ENCODE data around the gene SLC9A3.

Gene SLC9A3

DNA sequence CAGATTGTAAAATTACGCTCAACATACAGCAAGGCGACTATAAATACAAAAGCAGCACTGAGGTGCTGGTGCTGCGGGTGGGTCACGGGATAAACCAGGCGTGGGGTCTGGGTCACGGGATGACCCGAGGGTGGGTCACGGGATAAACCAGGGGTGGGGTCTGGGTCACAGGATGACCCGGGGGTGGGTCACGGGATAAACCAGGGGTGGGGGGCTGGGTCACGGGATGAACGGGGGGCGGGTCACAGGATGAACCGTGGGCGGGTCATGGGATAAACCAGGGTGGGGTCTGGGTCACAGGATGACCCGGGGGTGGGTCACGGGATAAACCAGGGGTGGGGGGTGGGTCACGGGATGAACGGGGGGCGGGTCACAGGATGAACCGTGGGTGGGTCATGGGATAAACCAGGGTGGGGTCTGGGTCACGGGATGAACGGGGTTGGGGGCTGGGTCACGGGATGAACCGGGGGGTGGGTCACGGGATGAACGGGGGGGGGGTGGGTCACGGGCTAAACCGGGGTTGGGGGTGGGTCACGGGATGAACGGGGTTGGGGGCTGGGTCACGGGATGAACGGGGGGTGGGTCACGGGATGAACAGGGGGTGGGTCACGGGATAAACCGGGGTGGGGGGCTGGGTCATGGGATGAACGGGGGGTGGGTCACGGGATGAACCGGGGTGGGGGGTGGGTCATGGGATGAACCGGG lies 30.2 kb upstream of the SLC9A3 start:
- DNase-seq = no peak

DNA sequence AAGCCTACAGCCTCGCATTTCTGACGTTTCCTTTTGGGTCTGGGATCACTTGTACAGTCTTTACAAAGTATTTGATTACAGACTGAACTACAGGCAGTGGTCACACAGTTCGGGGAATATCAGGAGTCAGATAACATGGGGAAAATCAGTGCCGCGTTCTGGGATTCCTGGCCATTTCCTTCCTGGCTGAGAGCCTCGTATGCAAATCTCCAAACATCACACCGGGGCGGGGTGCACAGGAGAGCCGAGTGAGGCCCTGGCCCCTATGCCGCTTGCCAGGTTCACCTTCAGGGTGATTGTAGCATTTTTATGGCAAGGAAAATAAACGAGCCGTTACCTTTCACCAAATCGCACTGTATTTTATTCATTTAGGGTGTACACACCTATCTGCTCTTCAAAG lies 29.6 kb upstream of the SLC9A3 start:
- no peak for DNase-seq

DNA sequence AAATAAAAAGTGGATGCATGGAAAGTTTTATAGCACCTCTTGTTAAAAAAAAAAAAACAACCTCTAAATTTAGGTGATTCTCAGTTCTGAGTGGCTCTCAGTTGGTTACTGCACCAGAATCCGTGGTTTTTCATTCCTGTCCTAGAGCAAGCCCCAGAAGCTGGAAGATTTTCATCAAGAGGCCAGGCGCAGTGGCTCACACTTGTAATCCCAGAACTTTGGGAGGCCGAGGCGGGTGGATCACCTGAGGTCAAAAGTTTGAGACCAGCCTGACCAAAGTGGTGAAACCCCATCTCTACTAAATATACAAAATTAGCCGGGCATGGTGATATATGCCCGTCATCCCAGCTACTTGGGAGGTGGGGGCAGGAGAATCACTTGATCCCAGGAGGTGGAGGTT lies 27.2 kb upstream of the SLC9A3 start:
- no peak for DNase-seq

DNA sequence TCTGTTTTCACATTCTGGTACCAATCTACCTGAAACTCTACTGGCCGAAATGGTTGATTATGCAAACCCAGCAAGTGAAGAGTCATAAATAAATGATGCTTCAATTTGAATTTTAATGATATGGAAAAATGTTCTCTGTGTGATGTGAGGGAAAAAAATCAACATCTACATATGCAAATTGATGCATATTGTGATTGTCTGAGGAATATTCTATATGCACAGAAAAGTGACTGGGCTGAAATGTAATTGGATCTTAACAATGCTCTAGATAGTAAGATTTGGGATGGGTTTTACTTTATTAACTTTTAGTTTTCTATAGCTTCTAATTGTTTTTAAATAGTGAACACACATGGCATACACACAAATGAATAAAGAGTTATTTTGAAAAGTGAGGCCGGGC lies 25.0 kb upstream of the SLC9A3 start:
- no peak for DNase-seq

DNA sequence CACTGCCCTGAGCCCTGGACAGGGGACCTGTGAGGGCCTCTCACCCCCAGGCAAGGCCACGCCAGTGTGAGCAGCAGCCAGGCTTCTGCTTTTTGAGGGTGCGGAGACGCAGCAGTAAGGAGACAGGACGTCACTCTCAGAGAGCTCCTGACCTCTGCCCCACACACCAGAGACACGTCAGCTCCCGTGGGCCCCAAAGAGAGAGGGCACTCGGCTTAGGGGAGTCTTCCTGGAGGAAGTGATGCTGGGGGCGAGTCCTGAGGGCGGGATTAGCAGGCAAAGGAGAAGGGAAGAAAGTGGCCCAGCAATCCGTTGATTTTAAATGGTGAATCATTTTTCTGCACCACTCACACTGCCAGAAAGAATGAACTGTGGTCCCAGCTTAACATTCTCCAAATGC lies 24.0 kb upstream of the SLC9A3 start:
- DNase-seq = no peak

DNA sequence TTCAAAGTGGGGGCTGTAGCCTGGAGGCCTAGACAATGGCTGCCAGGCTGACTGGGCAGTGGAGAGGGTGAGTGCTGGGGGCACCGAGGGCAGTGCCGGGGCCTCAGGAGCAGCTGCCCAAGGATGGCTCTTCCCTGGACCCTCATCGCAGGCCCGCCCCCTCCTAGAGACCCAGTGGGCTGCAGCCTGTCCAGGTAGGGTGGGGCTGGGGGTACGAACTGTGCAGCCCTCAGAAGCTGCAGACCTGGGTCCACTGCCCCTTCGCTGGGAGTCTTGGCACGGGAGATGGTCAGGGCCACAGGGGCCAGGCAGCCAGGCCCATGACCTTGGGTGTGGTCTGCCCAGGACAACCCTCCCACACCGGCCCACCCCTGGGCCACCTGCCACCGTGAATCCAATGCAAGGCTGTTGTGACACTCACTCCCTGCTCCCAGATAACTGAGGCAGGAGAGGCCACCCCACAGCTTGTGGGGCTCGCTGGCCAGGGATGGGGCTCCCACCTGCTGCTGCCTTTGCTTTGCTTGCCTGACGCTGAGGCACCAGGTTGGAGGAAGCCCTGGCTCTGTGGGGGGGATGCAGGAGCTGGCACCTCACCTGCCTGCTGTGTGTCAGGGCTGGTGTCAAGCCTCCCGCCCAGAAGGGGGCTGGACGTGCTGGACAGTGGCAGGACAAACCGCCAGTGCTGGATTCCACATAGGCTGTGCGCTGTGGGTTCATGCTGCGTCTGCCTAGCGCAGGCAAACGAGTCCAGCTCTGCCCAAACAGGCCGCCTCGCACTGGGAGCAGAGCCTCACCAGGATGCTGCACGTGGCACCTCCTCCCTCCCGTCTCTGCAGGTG lies 23.1 kb upstream of the SLC9A3 start:
- DNase-seq = no peak

DNA sequence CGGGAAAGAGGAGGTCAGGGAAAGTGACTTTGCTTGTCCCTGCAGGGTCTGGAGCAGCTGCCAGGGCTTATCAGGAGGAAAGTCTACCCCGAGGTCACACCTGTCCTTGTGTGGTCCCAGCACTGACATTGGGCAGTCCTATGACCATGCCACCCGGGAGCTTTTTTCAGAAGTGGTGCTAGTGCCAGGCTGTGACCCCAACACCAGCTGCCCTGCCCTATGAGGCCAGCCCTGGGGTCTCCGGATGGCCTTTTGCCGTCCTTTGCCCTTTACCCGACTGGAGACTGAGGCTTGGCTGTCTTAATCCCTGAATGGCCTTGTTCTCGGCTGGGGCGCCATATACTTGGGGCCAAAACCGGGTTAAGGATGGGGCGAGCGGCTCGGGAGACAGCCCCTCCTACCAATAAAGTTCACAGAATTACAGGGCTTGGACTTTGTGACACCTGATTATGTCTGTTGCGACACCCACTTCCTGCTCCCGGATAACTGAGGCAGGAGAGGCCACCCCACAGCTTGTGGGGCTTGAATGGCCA lies 22.2 kb upstream of the SLC9A3 start:
- DNase-seq = no peak

DNA sequence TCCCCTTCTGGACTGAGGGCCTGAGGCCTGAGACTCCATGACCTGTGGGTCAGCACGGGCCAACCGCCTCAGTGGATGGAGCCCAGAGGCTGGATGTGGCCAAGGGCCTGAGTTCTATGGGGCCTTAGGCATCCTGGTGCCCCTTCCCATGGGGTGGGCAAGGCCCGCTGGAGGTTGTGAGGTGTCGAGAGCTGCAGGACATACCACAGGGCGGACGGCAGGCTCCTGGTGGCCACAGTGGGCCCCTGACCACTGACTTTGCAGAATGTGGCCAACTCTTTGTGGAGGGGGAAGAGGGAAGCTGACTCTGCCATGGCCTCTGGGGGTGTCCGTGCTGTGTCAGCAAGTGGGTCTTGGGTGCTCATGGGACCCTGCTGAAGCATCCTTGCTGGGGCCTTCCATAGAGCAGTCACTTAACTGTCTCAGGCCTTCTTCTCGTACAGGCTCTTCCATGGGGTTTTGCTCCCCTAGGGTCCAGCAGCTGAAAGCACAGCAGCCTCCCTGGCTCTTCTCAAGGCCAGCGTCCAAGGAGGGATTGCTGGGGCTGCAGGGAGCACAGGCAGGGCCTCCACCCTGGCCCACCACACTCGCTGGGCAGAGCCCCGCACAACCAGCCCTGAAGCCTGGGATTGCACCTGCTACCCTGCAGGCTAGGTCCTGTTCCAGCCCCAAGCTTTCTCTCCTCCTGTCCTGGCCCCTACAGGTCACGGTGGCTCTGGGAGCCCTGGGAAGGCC lies 21.6 kb upstream of the SLC9A3 start:
- DNase-seq = no peak

DNA sequence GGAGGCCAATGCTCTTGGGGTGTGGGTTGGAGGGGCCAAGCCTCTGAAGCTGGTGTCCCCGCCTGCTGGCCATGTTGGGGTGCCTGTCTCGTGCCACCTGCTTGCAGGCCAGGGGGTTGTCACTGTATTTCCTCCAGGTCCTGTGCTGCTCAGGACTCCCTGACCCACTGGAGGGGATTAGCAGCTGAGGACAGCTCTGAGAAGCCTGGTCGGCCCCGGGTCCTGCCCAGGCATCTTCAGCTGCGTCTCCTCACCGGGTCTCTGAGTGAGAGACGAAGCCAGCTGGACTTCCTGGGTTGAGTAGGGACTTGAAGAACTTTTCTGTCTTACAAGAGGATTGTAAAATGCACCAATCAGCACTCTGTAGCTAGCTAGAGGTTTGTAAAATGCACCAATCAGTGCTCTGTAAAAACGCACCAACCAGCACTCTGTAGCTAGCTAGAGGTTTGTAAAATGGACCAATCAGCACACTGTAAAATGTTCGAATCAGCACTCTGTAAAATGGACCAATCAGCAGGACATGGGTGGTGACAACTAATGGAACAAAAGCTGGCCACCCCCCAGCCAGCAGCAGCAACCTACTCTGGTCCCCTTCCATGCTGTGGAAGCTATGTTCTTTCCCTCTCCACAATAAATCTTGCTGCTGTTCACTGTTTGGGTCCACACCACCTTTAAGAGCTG lies 20.6 kb upstream of the SLC9A3 start:
- DNase-seq = no peak

DNA sequence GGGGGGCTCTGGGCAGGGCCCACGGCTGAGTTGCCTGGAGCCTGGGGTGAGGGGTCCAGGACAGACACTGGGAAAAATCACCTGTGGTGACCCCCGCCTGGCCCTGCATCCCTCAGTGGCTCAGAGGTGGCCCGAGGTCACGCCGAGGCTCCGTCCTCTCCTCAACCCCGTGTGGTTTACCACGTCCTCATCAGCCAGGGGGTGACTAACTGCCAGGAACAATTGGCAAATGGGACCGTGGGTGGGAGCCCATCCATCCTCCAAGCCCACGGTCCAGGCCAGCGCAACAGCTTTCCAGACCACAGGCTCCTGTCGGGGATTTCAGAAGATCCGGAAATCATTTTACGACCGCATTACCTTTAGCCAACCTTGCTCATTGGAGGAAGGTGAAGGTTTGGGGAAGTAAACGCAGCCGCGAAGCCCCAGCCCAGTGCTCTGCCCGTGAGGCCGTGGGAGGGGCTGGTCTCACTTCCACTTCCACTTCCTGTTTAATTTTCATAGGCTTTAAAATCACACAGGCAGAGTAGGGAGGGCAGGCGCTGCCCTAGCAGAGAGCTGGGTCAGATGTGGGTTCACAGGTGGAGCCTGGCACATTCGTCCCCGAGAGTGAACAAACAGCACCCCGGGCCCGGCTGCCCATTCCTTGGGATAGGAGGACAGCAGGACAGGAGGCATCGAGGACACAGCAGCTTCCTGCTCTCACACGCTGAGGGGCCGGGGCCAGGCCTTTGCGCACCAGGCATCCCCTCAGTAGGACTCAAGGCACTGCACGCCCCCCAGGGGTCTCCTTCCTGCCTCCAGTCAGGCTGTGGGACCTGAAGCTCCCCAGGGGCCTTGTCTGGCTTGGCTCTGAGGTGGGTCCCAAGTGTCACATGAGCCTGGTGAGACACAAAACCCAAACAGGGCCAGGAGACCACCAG lies 19.8 kb upstream of the SLC9A3 start:
- no peak for DNase-seq

DNA sequence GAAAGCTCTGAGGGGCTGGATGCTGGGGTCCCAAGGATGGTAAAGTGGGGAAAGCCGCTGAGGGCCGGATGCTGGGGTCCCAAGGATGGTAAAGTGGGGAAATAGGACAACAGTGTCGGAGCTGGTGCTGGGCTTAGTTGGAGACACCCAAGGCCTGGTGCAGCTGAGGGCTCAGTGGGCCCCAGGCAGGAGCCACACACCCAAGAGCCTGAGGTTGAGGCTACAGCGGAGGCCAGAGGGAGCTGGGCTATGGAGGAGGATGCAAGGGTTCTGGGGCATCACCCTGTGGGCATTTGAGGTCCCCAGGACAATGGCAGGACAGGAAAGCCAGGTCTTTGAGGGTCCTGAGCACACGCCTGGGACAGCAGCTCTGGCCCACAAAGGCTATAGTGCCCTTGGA lies 19.1 kb upstream of the SLC9A3 start:
- DNase-seq = no peak

DNA sequence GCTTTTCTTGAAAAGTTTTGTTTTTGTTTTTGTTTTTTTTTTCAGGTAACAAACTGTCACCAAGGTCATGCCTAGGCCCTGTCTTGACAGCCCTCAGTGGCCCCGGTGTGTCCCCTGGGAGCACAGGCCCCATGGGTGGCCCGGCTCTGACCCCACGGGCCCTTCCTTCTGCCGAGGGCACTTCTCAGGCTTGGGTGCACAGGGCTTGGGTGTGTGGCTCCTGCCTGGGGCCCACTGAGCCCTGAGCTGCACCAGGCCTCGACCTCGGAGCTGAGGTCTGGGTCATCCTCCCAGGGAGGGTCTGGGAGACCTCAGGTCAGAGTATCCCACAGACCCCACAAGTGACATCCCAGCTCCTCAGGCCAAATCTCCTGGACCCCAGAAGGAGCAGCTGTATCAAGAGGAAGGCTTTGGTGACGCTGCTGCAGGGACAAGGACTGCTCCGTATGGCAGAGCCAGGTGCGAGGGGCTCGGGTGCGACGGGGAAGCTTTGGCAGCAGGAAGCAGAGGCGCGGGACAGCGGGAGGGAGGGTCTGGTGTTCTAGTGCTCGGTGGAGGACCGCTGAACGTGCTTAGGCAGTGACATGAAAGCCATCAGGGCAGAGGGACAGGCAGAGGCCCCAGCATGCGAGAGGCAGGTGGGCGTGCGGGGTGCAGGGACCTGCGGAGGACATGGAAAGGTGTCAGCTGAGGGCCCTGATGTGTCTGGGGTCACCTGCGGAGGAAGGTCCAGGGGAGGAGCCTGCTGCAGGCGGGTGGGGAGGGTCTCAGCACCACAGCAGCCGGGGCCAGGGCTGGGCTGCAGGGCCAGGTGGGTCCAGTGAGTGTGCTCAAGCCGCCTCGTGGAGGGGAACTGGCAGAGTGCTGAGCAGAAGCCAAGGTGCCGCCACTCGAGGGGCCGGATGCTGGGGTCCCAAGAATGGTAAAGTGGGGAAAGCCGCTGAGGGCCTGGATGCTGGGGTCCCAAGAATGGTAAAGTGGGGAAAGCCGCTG lies 18.4 kb upstream of the SLC9A3 start:
- no peak for DNase-seq

DNA sequence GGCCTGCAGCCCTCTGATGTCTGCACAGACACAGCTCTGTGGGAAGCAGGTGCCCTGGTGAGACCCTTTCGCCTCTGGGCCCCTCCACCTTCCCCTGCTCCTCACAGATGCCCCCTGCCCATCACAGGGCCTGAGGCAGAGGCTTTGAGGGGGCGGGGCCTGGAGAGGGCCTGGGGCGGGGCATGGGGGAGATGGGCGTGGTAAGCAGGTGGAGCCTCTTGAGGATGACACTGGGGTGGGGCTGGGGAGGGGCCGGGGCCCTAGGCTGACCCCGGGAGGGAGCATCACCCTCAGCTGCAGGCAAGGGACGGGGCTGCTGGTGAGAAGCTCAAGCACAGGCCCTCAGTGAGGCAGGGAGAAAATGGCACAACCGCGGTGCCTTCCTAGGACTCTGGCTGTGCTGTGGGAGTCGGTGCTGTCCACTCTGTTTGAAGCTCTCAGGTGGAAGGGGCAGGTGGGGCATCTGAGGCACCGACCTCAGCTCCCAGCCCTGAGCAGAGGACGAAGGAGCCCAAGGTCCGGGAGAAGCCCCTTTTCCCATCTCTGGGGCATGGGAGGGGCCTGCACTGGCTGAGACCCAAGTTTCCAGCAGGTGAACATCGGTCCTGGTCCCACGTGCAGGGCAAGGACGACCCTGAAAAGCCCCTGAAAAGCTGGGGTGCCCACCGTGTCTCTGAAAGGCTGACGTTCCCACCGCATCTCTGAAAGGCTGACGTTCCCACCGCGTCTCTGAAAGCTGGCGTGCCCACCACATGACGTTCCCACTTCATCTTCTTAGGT lies 17.5 kb upstream of the SLC9A3 start:
- DNase-seq = no peak

DNA sequence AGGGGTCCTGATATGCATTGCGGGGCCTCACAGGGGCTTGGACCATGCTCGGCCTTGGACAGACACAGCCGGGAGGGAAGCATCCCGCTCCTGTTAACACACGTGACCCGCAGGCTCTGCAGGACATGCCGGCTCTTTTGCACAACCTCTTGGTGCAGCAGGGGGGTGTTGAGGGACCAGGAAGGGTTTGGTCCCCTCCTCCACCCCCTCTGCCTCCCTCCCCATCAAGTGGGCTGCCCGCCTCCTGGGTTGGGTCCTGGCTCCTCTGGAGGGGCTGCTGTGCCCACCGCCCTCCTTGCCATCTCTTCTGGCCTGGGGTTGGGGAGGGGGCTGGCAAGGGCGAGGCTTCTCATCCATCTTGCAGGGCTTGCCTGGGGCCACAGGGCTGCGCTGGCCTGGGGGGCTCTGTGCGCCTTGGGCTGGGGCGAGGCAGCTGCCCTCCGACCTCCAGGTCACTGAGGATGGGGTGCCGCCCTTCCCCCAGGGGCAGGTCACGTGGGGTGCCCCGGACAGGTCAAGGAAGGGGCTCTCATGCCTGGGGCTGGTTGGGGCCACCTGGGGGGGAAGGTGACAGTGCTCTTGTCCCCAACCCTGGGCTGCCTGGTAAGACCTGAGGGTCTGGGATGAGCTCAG lies 16.8 kb upstream of the SLC9A3 start:
- no peak for DNase-seq

DNA sequence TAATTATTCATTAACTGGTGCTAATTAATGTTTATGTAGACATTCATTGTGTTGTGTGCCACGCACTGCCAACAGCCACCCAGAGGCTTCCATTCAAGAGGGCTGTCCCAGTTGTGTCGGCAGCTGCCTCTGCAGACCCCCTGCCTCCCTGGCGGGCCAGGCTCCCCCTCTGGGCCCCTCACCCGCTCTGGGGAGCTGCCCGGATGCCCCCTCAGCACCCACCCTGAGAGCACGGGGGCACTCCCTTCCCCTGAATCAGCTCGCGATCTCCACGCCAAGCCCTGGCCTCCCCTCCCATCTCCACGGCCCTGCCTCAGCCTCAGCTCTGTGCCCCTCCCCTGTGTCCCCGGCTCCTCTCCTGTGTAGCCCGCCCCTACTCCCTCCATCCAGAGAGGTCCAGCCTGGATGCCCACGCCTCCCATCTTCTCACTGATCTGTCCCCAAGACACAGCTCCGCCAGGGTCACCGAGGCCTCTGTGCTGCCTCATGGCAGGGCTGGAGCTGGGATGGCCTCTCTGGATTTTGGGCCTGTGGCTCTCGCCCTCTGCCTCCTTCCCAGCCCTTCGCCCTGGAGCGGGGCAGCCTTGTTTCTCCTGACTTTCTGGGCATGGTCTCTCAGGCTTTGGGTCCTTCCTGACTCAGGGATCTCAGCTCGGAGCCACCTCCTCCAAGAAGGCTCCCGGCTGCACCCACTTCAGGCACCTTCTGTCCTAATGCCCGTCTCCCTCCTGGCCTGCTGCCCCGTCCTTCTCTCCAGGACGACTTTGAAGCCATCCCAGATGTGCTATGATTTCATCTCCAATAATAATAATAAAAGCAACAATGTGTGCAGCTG lies 16.0 kb upstream of the SLC9A3 start:
- no peak for DNase-seq

DNA sequence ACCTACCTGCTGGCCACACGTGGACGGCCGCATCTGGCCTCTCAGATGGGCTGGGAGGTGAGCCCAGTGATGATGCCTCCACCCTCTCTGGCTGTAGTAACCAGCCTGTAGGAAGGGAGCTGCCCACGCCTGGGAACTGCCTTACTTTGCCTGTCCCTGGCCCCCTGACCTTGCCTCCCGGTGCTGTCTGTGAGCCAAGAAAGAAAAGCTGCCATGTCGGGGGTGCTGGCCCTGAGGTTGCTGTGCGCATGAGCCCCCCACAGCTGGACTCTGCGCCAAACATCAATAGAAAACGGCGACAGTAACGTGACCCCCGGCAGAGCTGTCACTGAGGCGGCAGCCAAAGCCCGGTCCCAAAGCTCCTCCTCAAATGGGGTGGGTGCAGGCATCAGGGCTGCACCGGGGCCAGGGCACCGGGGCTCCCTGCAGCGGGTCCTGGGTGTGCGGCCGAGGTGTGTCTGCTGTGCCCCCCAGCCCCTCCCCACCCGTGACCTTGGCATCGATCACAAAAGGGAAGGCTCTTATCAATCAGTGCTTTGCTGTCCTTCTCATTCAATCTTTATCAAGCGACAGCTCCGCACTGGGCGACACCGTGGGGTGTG lies 15.3 kb upstream of the SLC9A3 start:
- no peak for DNase-seq

DNA sequence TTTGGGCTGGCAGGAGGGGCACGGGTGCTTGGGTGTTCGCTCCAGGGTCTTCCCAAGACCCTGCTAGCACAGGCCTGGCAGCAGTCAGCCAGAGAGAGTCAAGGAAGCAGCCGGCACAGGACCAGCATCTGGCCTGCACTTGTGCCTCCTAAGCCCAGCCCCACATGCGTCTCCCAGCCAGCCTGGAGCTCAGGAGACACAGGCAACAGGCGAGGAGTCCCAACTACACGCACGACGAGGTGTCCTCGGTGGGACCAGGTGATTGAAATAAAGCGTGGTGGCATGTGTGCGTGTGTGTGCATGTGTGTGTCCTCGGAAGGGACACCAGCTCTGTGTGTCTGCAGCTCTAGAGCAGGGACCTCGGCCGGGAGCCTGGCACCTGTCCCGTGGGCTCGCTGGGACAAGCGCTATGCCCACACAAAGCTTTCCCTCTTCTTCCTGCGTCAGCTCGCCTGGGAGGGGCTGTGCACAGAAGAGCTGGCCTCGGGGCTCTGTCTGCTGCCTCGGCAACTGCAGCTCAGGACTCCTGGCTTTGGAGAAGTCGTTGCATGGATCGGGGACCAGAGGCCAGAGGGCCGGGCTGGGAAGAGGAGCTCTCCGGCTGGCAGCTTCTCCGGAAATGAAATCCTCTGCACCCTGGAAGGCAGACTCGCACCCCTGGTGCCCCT lies 14.7 kb upstream of the SLC9A3 start:
- no peak for DNase-seq

Data from NCI-H446 treated with DMSO at 0.1 percent for 48 hours (cell line).